Smooth muscle cell of the brain vasculature (primary cell): ENCODE measurements around the gene MAP1LC3B2.

Experiments used
- DNase-seq: peaks from one replicate; pipeline ENCODE4 v3.0.0-alpha.2; 2012; ENCODE audit warnings: low read depth, low spot score

Gene MAP1LC3B2

GRCh38 chr12:116538076-116538591, 21.0 kb upstream of the MAP1LC3B2 start:
- no peak for DNase-seq

DNA sequence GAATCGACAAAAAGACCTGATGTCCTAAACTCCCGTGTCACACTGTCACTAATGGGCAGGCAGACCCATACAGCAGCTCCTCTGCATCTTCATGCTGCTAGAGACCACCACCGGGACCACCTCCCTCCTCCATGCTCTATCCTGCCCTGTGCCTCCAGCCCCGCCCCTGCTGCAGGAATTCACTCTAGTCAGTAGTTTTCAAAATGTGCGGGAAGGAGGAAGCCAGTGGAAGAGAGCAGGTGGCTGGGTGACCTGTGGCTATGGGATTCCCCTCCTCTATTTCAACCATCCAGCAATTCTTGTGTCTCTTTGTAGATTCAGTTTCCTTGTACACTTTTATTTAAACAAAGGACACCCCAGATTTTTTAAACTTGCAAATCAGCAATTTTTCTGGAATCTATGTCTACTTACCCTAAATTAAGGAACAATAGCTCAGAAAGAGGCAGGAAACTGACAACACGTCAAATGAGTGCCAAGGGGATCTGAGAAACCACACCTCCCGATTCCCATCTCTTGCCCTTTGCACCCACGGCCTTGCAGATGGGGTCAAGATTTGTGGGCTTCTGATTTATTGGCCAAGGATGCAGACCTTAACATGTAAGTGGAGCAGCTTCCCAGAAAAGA, 20.4 kb upstream of the MAP1LC3B2 start:
- DNase-seq = no peak

DNA sequence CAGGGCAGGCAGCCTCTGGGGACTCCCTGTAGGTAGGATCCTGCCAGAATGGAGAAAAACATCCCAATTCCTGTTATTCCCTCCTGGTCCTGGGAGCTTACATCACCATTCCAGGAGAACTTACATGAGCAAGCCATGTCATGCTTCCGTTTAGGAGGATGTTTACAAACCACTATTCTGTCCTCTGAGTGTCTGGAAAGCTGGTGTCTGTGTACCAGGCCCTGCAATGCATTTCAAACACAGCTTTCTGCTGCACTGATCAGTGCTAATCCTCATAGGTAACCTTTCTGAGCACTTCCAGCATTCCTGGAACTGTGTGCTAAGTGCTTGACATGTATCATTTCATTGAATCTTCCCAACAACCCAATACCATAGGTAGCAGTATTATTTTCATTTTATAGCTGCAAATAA, 19.8 kb upstream of the MAP1LC3B2 start:
- DNase-seq = no peak

GRCh38 chr12:116539905-116540482, 19.2 kb upstream of the MAP1LC3B2 start:
- no peak for DNase-seq

- no peak for DNase-seq
Measured at GRCh38 chr12:116540622-116541152, 18.5 kb upstream of the MAP1LC3B2 start.

- no peak for DNase-seq
Measured at GRCh38 chr12:116541547-116542344, 17.4 kb upstream of the MAP1LC3B2 start.

DNA sequence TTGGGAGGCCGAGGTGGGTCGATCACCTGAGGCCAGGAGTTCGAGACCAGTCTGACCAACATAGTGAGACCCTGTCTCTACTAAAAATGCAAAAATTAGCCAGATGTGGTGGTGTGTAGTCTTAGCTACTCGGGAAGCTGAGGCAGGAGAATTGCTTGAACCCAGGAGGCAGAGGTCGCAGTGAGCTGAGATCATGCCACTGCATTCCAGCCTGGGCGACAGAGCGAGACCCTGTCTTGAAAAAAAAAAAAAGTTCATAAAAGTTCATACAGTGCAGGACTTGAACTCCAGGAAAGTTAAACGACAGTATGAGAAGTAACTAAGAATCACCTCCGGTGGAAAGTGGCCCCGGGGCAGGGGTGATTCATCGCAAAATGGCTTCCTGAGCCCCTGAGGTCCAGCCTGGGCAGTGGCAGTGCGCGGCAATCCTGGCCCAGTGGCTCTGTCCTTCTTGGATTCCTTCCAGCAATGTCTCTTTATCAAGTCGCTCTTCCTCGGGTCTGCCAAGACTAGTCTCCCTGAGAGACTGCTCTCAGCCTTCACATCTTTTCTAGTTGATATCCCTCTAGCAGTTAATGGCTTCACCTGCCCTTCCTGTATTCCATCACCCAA, 16.7 kb upstream of the MAP1LC3B2 start:
- DNase-seq = no peak

DNA sequence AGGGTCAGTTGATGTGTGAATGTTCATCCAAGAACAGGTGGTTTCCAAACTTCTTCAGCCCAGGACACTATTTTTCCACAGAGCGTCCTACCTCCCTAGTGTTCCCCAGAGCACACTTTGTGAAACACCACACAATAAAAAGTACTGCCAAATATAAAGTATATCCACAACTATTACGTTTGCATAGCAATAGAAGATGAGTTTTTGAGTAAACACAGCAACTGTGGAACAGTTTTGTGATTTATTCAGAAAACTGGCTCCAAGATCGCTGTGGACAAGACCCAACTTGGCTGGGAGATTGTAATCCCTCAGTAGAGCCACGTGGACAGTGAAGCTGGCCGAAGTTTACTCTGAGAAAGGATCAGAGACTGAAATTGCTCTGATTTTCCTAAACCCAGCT, 14.5 kb upstream of the MAP1LC3B2 start:
- no peak for DNase-seq

DNA sequence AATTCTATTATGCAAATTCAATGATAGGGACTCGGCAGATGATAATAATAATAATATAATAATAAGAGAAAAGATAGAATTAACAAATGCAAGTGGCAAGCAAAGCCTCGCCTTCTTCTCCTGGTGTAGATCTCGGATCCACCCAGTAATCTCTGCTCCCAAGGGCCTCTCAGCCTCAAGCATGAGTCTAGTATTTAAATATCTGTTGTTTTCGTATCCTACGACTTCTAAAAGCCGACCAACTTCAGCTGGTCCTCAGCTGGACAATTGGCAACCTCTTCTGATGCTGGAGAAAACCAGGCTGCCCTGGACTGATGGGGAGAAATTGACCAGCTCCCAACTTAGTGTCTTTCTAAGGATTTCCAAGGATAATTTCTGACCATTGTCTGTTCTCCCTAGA, 14.0 kb upstream of the MAP1LC3B2 start:
- DNase-seq = no peak

DNA sequence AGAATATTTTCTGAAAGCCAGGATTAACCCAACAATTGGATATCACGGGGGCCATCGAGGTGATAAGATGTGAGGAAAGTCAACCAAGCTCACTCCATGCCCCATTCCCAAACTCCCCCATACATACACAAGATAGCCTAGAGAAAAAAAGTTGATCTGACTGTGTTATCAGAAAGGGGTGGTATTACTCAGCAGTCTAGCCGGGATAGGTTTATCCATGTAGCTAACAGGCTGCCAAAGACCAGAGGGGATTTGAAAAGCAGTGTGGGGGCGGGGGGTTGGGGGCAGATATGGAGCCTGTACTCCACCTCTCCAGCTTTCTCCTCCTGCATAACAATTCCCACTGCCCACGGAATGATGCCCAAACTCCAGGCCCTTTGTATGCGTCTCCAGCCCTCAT, 13.2 kb upstream of the MAP1LC3B2 start:
- DNase-seq = no peak

GRCh38 chr12:116547955-116548501, 11.2 kb upstream of the MAP1LC3B2 start:
- no peak for DNase-seq

- no peak for DNase-seq
Measured at GRCh38 chr12:116549993-116550392, 9.2 kb upstream of the MAP1LC3B2 start.

DNA sequence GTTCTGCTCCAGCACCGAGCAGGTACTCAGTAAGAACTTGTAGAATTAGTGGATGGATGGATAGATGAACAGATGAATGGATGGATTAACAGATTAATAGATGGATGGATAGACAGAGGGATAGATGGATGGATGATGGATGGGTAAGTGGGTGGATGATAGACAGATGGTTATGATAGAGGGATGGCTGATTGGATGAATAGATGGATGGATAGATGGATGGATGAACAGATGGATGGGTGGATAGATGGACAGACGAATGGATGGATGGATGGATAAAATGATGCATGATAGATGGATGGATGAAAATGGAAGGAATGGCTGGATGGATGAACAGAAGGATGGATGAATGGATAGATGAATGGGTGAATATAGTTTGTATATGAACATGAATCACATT, 8.0 kb upstream of the MAP1LC3B2 start:
- no peak for DNase-seq

GRCh38 chr12:116551619-116551951, 7.6 kb upstream of the MAP1LC3B2 start:
- DNase-seq = no peak

GRCh38 chr12:116551952-116552772, 7.0 kb upstream of the MAP1LC3B2 start:
- DNase-seq = no peak

DNA sequence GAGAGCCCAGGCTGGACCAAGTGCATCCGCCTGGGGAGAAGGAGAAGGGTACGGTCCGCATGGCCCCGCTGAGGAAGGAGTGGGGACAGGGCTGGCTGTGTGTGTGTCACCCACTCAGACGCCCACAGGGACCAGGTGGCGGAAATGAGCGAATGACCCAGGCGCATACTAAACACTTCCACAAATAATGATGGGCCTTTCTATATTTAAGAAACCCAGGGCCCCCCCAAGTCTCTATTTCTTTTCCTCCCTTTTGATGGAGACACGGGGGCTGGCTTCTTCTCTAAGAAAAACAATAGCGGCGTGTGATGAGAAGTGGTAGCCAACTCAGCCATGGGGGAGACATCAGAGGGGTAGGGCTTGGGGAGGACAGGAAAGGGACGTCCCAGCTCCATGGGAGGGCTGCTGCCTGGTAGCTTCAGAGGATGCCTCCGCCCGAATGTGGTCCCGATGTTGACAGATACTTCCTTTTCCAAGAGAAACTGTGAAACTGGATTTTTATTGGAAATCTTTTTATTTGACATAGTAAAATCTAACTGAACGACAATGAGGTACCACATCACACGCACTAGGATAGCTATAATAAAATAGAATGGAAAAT, 6.3 kb upstream of the MAP1LC3B2 start:
- no peak for DNase-seq

- DNase-seq = no peak
Measured at GRCh38 chr12:116556356-116556952, 2.7 kb upstream of the MAP1LC3B2 start.

GRCh38 chr12:116556964-116557698, 2.0 kb upstream of the MAP1LC3B2 start:
- no peak for DNase-seq
